SK-N-SH treated with all-trans-retinoic acid at 6 μM for 48 hours (cell line): ENCODE measurements around the gene YJEFN3.

Source experiments
- CREB5 ChIP-seq: fragments of 250-450 bp; sonication (Bioruptor Pico); IDR thresholded peaks from 2 replicates; pipeline ENCODE4 v1.5.1; 2020; ENCODE audit warnings: low read depth, mild to moderate bottlenecking, moderate library complexity
- CSDC2 ChIP-seq: fragments of 250-450 bp; sonication (Bioruptor Pico); IDR thresholded peaks from 2 replicates; pipeline ENCODE4 v1.5.0; 2020; ENCODE audit warnings: mild to moderate bottlenecking, moderate library complexity
- GLIS3 ChIP-seq: fragments of 250-450 bp; sonication (Bioruptor Pico); IDR thresholded peaks from 2 replicates; pipeline ENCODE4 v1.5.0; 2020; ENCODE audit warnings: mild to moderate bottlenecking, moderate library complexity
- ISL1 ChIP-seq: fragments of 250-450 bp; sonication (Bioruptor Pico); IDR thresholded peaks from 2 replicates; pipeline ENCODE4 v2.1.2; 2022; ENCODE audit warnings: mild to moderate bottlenecking, moderate library complexity
- OSR1 ChIP-seq: fragments of 250-450 bp; sonication (Bioruptor Pico); IDR thresholded peaks from 2 replicates; pipeline ENCODE4 v1.8.0; 2022; ENCODE audit warnings: moderate library complexity, mild to moderate bottlenecking, inconsistent platforms
- POU6F1 ChIP-seq: fragments of 250-450 bp; sonication (Bioruptor Pico); IDR thresholded peaks from 2 replicates; pipeline ENCODE4 v1.8.0; 2021; ENCODE audit warnings: low read depth, mild to moderate bottlenecking, moderate library complexity, borderline replicate concordance
- RARB ChIP-seq: fragments of 250-450 bp; sonication (Bioruptor Pico); IDR thresholded peaks from 2 replicates; pipeline ENCODE4 v1.8.0; 2021; ENCODE audit warnings: mild to moderate bottlenecking, moderate library complexity
- TOX ChIP-seq: fragments of 250-450 bp; sonication (Bioruptor Pico); IDR thresholded peaks from 2 replicates; pipeline ENCODE4 v1.8.0; 2021; ENCODE audit warnings: mild to moderate bottlenecking, moderate library complexity, borderline replicate concordance
- ZC3H10 ChIP-seq: fragments of 250-450 bp; sonication (Bioruptor Pico); IDR thresholded peaks from 2 replicates; pipeline ENCODE4 v1.5.1; 2021; ENCODE audit warnings: mild to moderate bottlenecking, moderate library complexity
- ZFP3 ChIP-seq: fragments of 250-450 bp; sonication (Bioruptor Pico); IDR thresholded peaks from 2 replicates; pipeline ENCODE4 v1.5.0; 2020; ENCODE audit warnings: mild to moderate bottlenecking, moderate library complexity
- ZFP30 ChIP-seq: fragments of 450-650 bp; formaldehyde crosslinking; IDR thresholded peaks from 2 replicates; pipeline ENCODE4 v1.5.0; 2022; ENCODE audit warnings: mild to moderate bottlenecking, moderate library complexity
- TF ChIP-seq, protein P1 (sequence below): fragments of 250-450 bp; sonication (Bioruptor Pico); IDR thresholded peaks from 2 replicates; pipeline ENCODE4 v1.5.0; 2020; ENCODE audit warnings: mild to moderate bottlenecking, moderate library complexity

GRCh38 chr19:19482809-19483596 lies 45.7 kb upstream of the YJEFN3 start:
- TF ChIP-seq OSR1 (CRISPR knock-in tag) (no peak), ZC3H10 (CRISPR knock-in tag) (no peak), CREB5 (CRISPR knock-in tag) (no peak), TOX (CRISPR knock-in tag) (no peak), GLIS3 (CRISPR knock-in tag) (no peak), POU6F1 (no peak), ZFP30 (CRISPR knock-in tag) (no peak), RARB (CRISPR knock-in tag) (no peak), ISL1 (CRISPR knock-in tag) (no peak), ZFP3 (CRISPR knock-in tag) (no peak), CSDC2 (CRISPR knock-in tag) (no peak)
- TF ChIP-seq, protein P1, sequence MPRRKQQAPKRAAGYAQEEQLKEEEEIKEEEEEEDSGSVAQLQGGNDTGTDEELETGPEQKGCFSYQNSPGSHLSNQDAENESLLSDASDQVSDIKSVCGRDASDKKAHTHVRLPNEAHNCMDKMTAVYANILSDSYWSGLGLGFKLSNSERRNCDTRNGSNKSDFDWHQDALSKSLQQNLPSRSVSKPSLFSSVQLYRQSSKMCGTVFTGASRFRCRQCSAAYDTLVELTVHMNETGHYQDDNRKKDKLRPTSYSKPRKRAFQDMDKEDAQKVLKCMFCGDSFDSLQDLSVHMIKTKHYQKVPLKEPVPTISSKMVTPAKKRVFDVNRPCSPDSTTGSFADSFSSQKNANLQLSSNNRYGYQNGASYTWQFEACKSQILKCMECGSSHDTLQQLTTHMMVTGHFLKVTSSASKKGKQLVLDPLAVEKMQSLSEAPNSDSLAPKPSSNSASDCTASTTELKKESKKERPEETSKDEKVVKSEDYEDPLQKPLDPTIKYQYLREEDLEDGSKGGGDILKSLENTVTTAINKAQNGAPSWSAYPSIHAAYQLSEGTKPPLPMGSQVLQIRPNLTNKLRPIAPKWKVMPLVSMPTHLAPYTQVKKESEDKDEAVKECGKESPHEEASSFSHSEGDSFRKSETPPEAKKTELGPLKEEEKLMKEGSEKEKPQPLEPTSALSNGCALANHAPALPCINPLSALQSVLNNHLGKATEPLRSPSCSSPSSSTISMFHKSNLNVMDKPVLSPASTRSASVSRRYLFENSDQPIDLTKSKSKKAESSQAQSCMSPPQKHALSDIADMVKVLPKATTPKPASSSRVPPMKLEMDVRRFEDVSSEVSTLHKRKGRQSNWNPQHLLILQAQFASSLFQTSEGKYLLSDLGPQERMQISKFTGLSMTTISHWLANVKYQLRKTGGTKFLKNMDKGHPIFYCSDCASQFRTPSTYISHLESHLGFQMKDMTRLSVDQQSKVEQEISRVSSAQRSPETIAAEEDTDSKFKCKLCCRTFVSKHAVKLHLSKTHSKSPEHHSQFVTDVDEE (CRISPR knock-in tag): no peak
